DND-41 (cell line): ENCODE measurements around the gene CEP164.

Experiments used
- CTCF ChIP-seq: IDR thresholded peaks from 2 replicates; pipeline ENCODE4 v1.5.1; 2012; ENCODE audit warnings: borderline replicate concordance, low read length, moderate library complexity, mild to moderate bottlenecking; ENCODE audit not compliant: poor library complexity, severe bottlenecking; ENCODE audit errors: extremely low read depth
- EZH2 ChIP-seq: IDR thresholded peaks from 3 replicates; pipeline ENCODE4 v1.6.1; 2012; ENCODE audit warnings: borderline replicate concordance, low read depth, mild to moderate bottlenecking, moderate library complexity, low read length, inconsistent platforms; ENCODE audit not compliant: severe bottlenecking

GRCh38 chr11:117449111-117449693, 121.5 kb downstream of the CEP164 start:
- TF ChIP-seq CTCF (no peak), EZH2 (no peak)
